HepG2 (cell line): ENCODE data around the gene DUOXA2. TPM values are rescaled to one million over a fixed set of nuclear protein-coding genes. Genes with fewer than 3 reads are reported as not detected.
A peak's percentile ranks its signal among the peaks of the same experiment; 100 is the strongest.

Source experiments
- ATAC-seq: fragments of 200-7000 bp; cut with Tn5 transposase; 3 replicates; pipeline ENCODE4 v1.9.1; 2020; ENCODE audit warnings: mild to moderate bottlenecking, moderate library complexity
- BruUV-seq: library from RNA; stranded (reverse); fragments of 400-500 nt; replicated peaks from 2 replicates; lab custom pipeline; 2021; lab: Mats Ljungman, UMichigan
- CTCF ChIA-PET: fragments of 300-600 bp; formaldehyde crosslinking; extraction: SDS; loops from one replicate; lab custom pipeline; 2021; ENCODE audit warnings: low total read pairs, inconsistent platforms, low intra/inter-chr PET ratio; lab: Yijun Ruan, JAX
- POLR2A ChIA-PET: fragments of 350-600 bp; sonication (Branson Sonifier 250); formaldehyde crosslinking; loops from one replicate; lab custom pipeline; 2020; ENCODE audit warnings: antibody characterized with exemption, inconsistent platforms; lab: Yijun Ruan, JAX
- DNase-seq: peaks from one replicate; pipeline ENCODE4 v3.0.0-alpha.2; 2015; ENCODE audit warnings: low spot score
- FAIRE-seq: peaks from 3 replicates; lab custom pipeline; 2011; peaks lifted over from hg19 to GRCh38; lab: Jason Lieb, UNC
- H2AFZ ChIP-seq: one replicate; pipeline ENCODE4 v1.6.1; 2011; ENCODE audit warnings: low read length, inconsistent platforms
- H3K27ac ChIP-seq: fragments of 300-600 bp; 3 replicates; pipeline ENCODE4 v1.8.0; 2011; ENCODE audit warnings: mixed run types, mild to moderate bottlenecking, mixed read lengths, low read length, inconsistent platforms; ENCODE audit not compliant: insufficient read depth; ENCODE audit errors: extremely low read length
- H3K27me3 ChIP-seq, 2 experiments: fragments of 200-600 bp in 1 of 2; 2 replicates in 1 of 2; 3 replicates in 1 of 2; pipeline versions ENCODE4 v1.6.0 to v1.8.0; 2011; ENCODE audit warnings: low read length in 2 of 2, mild to moderate bottlenecking in 2 of 2, moderate library complexity in 2 of 2, inconsistent platforms in 1 of 2; ENCODE audit not compliant: insufficient read depth in 2 of 2, control insufficient read depth in 1 of 2
- H3K36me3 ChIP-seq, 2 experiments: fragments of 200-600 bp in 1 of 2; replicated peaks in 1 of 2; 2 replicates in 1 of 2; 3 replicates in 1 of 2; pipeline versions ENCODE4 v1.5.1 to v1.8.0; 2011; ENCODE audit warnings: low read length in 2 of 2, inconsistent platforms in 1 of 2; ENCODE audit not compliant: insufficient read depth in 2 of 2, control insufficient read depth in 1 of 2
- H3K4me1 ChIP-seq: 2 replicates; pipeline ENCODE4 v1.5.1; 2012; ENCODE audit warnings: low read length, inconsistent platforms; ENCODE audit not compliant: insufficient read depth
- H3K4me2 ChIP-seq: 2 replicates; pipeline ENCODE4 v1.6.0; 2011; ENCODE audit warnings: low read depth, low read length, inconsistent platforms
- H3K4me3 ChIP-seq, 3 experiments: fragments of 200-600 bp in 1 of 3; sonication (generic), shearing (Covaris generic) in 1 of 3; replicated peaks in 1 of 3; 2 replicates each; pipeline ENCODE4 v1.5.1; 2011 to 2016; ENCODE audit warnings: low read length in 3 of 3, inconsistent platforms in 2 of 3, low read depth in 2 of 3, mild to moderate bottlenecking in 2 of 3, control low read depth in 1 of 3, mixed read lengths in 1 of 3; ENCODE audit not compliant: insufficient read depth in 1 of 3
- H3K79me2 ChIP-seq: one replicate; pipeline ENCODE4 v1.6.1; 2011; ENCODE audit warnings: low read length, inconsistent platforms; ENCODE audit not compliant: insufficient read depth
- H3K9ac ChIP-seq: 2 replicates; pipeline ENCODE4 v1.6.0; 2011; ENCODE audit warnings: mild to moderate bottlenecking, low read depth, low read length, inconsistent platforms; ENCODE audit not compliant: insufficient read depth
- H3K9me3 ChIP-seq: 2 replicates; pipeline ENCODE4 v1.5.1; 2012; ENCODE audit warnings: mild to moderate bottlenecking, low read length
- H4K20me1 ChIP-seq: 2 replicates; pipeline ENCODE4 v1.6.0; 2011; ENCODE audit warnings: inconsistent platforms, mild to moderate bottlenecking, low read length, moderate library complexity; ENCODE audit not compliant: insufficient read depth
- BRCA1 ChIP-seq: sonication (generic); formaldehyde crosslinking; IDR thresholded peaks from 2 replicates; pipeline ENCODE4 v1.4.0; 2020; ENCODE audit warnings: missing genetic modification reagents
- CEBPB ChIP-seq: IDR thresholded peaks from 2 replicates; pipeline ENCODE4 v1.6.1; 2011; ENCODE audit warnings: low read depth, low read length, improper control_type of control experiment, borderline replicate concordance
- CSRNP2 ChIP-seq: sonication (generic); formaldehyde crosslinking; conservative IDR thresholded peaks from 2 replicates; pipeline ENCODE4 v1.8.0; 2022; ENCODE audit warnings: low read depth, missing genetic modification reagents
- RARG ChIP-seq: sonication (generic); formaldehyde crosslinking; IDR thresholded peaks from 2 replicates; pipeline ENCODE4 v1.4.0; 2020; ENCODE audit warnings: low read depth, mild to moderate bottlenecking, missing genetic modification reagents
- SUZ12 ChIP-seq: fragments of 150-350 bp; IDR thresholded peaks from 2 replicates; pipeline ENCODE4 v1.6.1; 2014; ENCODE audit warnings: low read depth, low read length
- TCF7L2 ChIP-seq: IDR thresholded peaks from 2 replicates; pipeline ENCODE4 v1.6.1; 2011; ENCODE audit warnings: mild to moderate bottlenecking, low read depth, low read length, moderate library complexity
- THRA ChIP-seq: sonication (generic); formaldehyde crosslinking; IDR thresholded peaks from 2 replicates; pipeline ENCODE4 v1.4.0; 2020; ENCODE audit warnings: missing genetic modification reagents, borderline replicate concordance
- ZNF354B ChIP-seq: sonication (generic); formaldehyde crosslinking; IDR thresholded peaks from 2 replicates; pipeline ENCODE4 v1.8.0; 2022; ENCODE audit warnings: mild to moderate bottlenecking, missing genetic modification reagents
- WGBS: methylation state at CpG from one replicate; pipeline ENCODE4 v1.1.6; 2017; ENCODE audit warnings: low lambda C conversion rate; 5-methylcytosine and 5-hydroxymethylcytosine counted together
- in situ Hi-C: cut with HindIII; loops from 2 replicates; pipeline ENCODE4 v1.10.0; 2017; ENCODE audit warnings: low pct_unique_long_range_greater_than_20kb; ENCODE audit not compliant: extremely low pct_ligation_motif_present
- intact Hi-C: fragments of 100-400 bp; cut with micrococcal nuclease; formaldehyde crosslinking; loops from one replicate; pipeline ENCODE4 v1.10.0; 2022; ENCODE audit not compliant: unreplicated experiment
- polyA plus RNA-seq, 8 experiments: library from polyadenylated mRNA; depleted of rRNA in 3 of 8; stranded (reverse) in 7 of 8; unstranded in 1 of 8; fragments of >200 nt; fragmentation: Illumina TruSeq in 4 of 8; extraction: Trizol in 4 of 8; gene quantifications; 2 replicates each; pipeline versions ENCODE4 v1.2.1 to v1.2.3, GENCODE V29; 2011 to 2016; ENCODE audit warnings: low read depth in 4 of 8, missing spikeins in 1 of 8, mixed read lengths in 1 of 8; ENCODE audit not compliant: insufficient read depth in 1 of 8
- total RNA-seq, 5 experiments: library from RNA; depleted of rRNA; stranded (reverse); fragments of >200 nt; fragmentation: Illumina TruSeq; extraction: Trizol; gene quantifications; 2 replicates each; pipeline ENCODE4 v1.2.3, GENCODE V29; 2016; ENCODE audit warnings: low read depth in 1 of 5

DUOXA2 gene
- total and polyA plus RNA-seq, 2 of the 13 experiments (the other 11 are each of a cell fraction or from before 2014, with no cell fraction given): 0.32 TPM; not detected in 1

- BruUV-seq: no TSS peak
- ATAC-seq: no peak
- no peak overlapping the region for H2AFZ ChIP-seq
- no peak overlapping the region for H3K4me3 ChIP-seq
- H3K4me2 ChIP-seq: no peak overlapping the region
- TF ChIP-seq CSRNP2 (CRISPR knock-in tag): no peak
- TF ChIP-seq SUZ12: no peak
- TF ChIP-seq RARG: no peak
- peak; percentile 56 for TF ChIP-seq CEBPB
- TF ChIP-seq, all 625 proteins: peak for 1
- Histone ChIP-seq H3K27me3 (peaks cover 7 to 35% of the 10 kb centered on the region in 2 experiments; a peak in 4 of 5 replicates), H3K4me1 (peaks cover 38% of the 10 kb centered on the region), H3K36me3 (no peaks in the 10 kb centered on the region), H4K20me1 (no peaks in the 10 kb centered on the region), H3K9ac (no peak overlapping the region), H3K9me3 (no peaks in the 10 kb centered on the region), H3K27ac (no peak overlapping the region), H3K79me2 (no peaks in the 10 kb centered on the region)
- ChIA-PET POLR2A (no interaction called here), CTCF (no interaction called here)
- DNase-seq (no peak), FAIRE-seq (no peak)
- in situ Hi-C loops (no loop called here), intact Hi-C loops (no loop called here)
- 40% methylated on average over 4 of the region's 4 CpGs for WGBS
Observed at GRCh38 chr15:45093013-45093412, 21.1 kb upstream of the DUOXA2 start.

GRCh38 chr15:45093622-45094357, 20.3 kb upstream of the DUOXA2 start:
- intact Hi-C loops (no loop called here), in situ Hi-C loops (no loop called here)
- Histone ChIP-seq H3K27ac (no peak overlapping the region), H3K36me3 (no peaks in the 10 kb centered on the region), H2AFZ (no peak overlapping the region), H4K20me1 (no peaks in the 10 kb centered on the region), H3K9me3 (no peaks in the 10 kb centered on the region), H3K4me2 (no peak overlapping the region), H3K27me3 (peaks cover 7 to 35% of the 10 kb centered on the region in 2 experiments; a peak in 4 of 5 replicates), H3K79me2 (no peaks in the 10 kb centered on the region), H3K9ac (no peak overlapping the region), H3K4me1 (peaks cover 31% of the 10 kb centered on the region), H3K4me3 (no peak overlapping the region)
- DNase-seq (no peak), FAIRE-seq (no peak), ATAC-seq (no peak)
- ChIA-PET POLR2A (no interaction called here), CTCF (no interaction called here)
- WGBS: 42% methylated on average over 8 of the region's 11 CpGs
- BruUV-seq: no TSS peak
- no peak for TF ChIP-seq TCF7L2
- no peak for TF ChIP-seq THRA (CRISPR knock-in tag)
- no peak for TF ChIP-seq BRCA1
- TF ChIP-seq ZNF354B (CRISPR knock-in tag): no peak
